Calu3 (cell line): Measurements from ENCODE around the gene COL6A2. TPM values are rescaled to one million over a fixed set of nuclear protein-coding genes. Genes with fewer than 3 reads are reported as not detected.

ENCODE experiments used
- BruUV-seq: library from RNA; stranded (reverse); fragments of 400-500 nt; replicated peaks from 2 replicates; lab custom pipeline; 2021; lab: Mats Ljungman, UMichigan
- CTCF ChIA-PET: fragments of 300-600 bp; sonication (Branson Sonifier 250); formaldehyde crosslinking; loops from one replicate; lab custom pipeline; 2022; ENCODE audit warnings: antibody characterized with exemption; lab: Charles Lee
- DNase-seq: peaks from one replicate; pipeline ENCODE4 v3.0.0; 2022
- H3K27ac Mint-ChIP-seq: one replicate; pipeline ENCODE4 v1.8.0; 2022; ENCODE audit warnings: mixed read lengths; ENCODE audit not compliant: unreplicated experiment
- H3K27me3 Mint-ChIP-seq: one replicate; pipeline ENCODE4 v1.8.0; 2022; ENCODE audit warnings: mixed read lengths; ENCODE audit not compliant: unreplicated experiment
- H3K36me3 Mint-ChIP-seq: one replicate; pipeline ENCODE4 v1.8.0; 2022; ENCODE audit warnings: mild to moderate bottlenecking, moderate library complexity, mixed read lengths; ENCODE audit not compliant: insufficient read depth, unreplicated experiment
- H3K4me1 Mint-ChIP-seq: one replicate; pipeline ENCODE4 v1.8.0; 2022; ENCODE audit warnings: mild to moderate bottlenecking, low read depth, mixed read lengths; ENCODE audit not compliant: unreplicated experiment
- H3K4me3 Mint-ChIP-seq: one replicate; pipeline ENCODE4 v1.8.0; 2022; ENCODE audit warnings: mild to moderate bottlenecking, low read depth, moderate library complexity, mixed read lengths; ENCODE audit not compliant: unreplicated experiment
- H3K9me3 Mint-ChIP-seq: one replicate; pipeline ENCODE4 v1.8.0; 2022; ENCODE audit warnings: low read depth, mixed read lengths; ENCODE audit not compliant: unreplicated experiment
- CTCF ChIP-seq: fragments of 200-600 bp; IDR thresholded peaks from one replicate; pipeline ENCODE4 v1.8.0; 2022; ENCODE audit warnings: antibody characterized with exemption; ENCODE audit not compliant: unreplicated experiment
- intact Hi-C: fragments of 100-400 bp; cut with micrococcal nuclease; formaldehyde crosslinking; loops from one replicate; pipeline ENCODE4 v1.10.0; 2022; ENCODE audit not compliant: unreplicated experiment
- total RNA-seq: library from RNA; stranded (reverse); gene quantifications from 2 replicates; pipeline ENCODE4 v1.2.3, GENCODE V29; 2022

COL6A2 gene
- total RNA-seq, 1 experiment from 2014 or later = 3.4 TPM

- Mint-ChIP-seq H3K4me3 (no peak overlapping the region), H3K9me3 (peaks cover 5% of the 10 kb centered on the region), H3K36me3 (no peaks in the 10 kb centered on the region), H3K4me1 (no peaks in the 10 kb centered on the region), H3K27me3 (peaks cover 18% of the 10 kb centered on the region), H3K27ac (no peak overlapping the region)
- intact Hi-C loops = no loop called here
- CTCF ChIA-PET = no interaction called here
- no peak for TF ChIP-seq CTCF
- no peak for DNase-seq
- BruUV-seq = no TSS peak
Observed at GRCh38 chr21:46094401-46095082, 3.4 kb upstream of the COL6A2 start.

- Mint-ChIP-seq H3K36me3 (no peaks in the 10 kb centered on the region), H3K27ac (no peak overlapping the region), H3K4me1 (no peaks in the 10 kb centered on the region), H3K27me3 (peaks cover 20% of the 10 kb centered on the region), H3K4me3 (no peak overlapping the region), H3K9me3 (peaks cover 5% of the 10 kb centered on the region)
- CTCF ChIA-PET = no interaction called here
- DNase-seq = no peak
- intact Hi-C loops = no loop called here
- TF ChIP-seq CTCF = no peak
- BruUV-seq = no TSS peak
Observed at GRCh38 chr21:46095083-46095719, 2.7 kb upstream of the COL6A2 start.

- CTCF ChIA-PET = no interaction called here
- Mint-ChIP-seq H3K27ac (no peak overlapping the region), H3K4me3 (no peak overlapping the region), H3K27me3 (peaks cover 28% of the 10 kb centered on the region), H3K36me3 (no peaks in the 10 kb centered on the region), H3K4me1 (no peaks in the 10 kb centered on the region), H3K9me3 (peaks cover 2% of the 10 kb centered on the region)
- TF ChIP-seq CTCF = no peak
- intact Hi-C loops = no loop called here
- no TSS peak for BruUV-seq
- DNase-seq = no peak
Observed at GRCh38 chr21:46095814-46096595, 1.9 kb upstream of the COL6A2 start.

GRCh38 chr21:46096596-46097335 lies 1.1 kb upstream of the COL6A2 start:
- DNase-seq = no peak
- intact Hi-C loops = no loop called here

More at GRCh38 chr21:46096596-46097335, 1.1 kb upstream of the COL6A2 start:
- Mint-ChIP-seq H3K36me3 (no peaks in the 10 kb centered on the region), H3K27ac (no peak overlapping the region), H3K4me3 (peak overlapping the region; percentile 1), H3K9me3 (no peaks in the 10 kb centered on the region), H3K27me3 (peaks cover 29% of the 10 kb centered on the region), H3K4me1 (no peaks in the 10 kb centered on the region)
- CTCF ChIA-PET = no interaction called here
- no TSS peak for BruUV-seq
- TF ChIP-seq CTCF = no peak
